Amniotic stem cell (primary cell): Measurements from ENCODE around the gene CTTN.

Experiments used
- DNase-seq: peaks from one replicate; lab custom pipeline; 2025; lab: John Stamatoyannopoulos, UW

Gene CTTN

GRCh38 chr11:70409871-70410270, 11.5 kb downstream of the CTTN start:
- no peak for DNase-seq

- DNase-seq: no peak
Measured at GRCh38 chr11:70410276-70411205, 12.2 kb downstream of the CTTN start.

GRCh38 chr11:70411713-70412452, 13.6 kb downstream of the CTTN start:
- DNase-seq: no peak

- DNase-seq: no peak
Measured at GRCh38 chr11:70413151-70413550, 14.8 kb downstream of the CTTN start.

GRCh38 chr11:70414341-70415100, 16.2 kb downstream of the CTTN start:
- no peak for DNase-seq

GRCh38 chr11:70415191-70415590, 16.9 kb downstream of the CTTN start:
- peak; percentile 88 for DNase-seq

- no peak for DNase-seq
Measured at GRCh38 chr11:70415642-70416395, 17.5 kb downstream of the CTTN start.

GRCh38 chr11:70416881-70417280, 18.6 kb downstream of the CTTN start:
- no peak for DNase-seq

- DNase-seq: no peak
Measured at GRCh38 chr11:70418130-70418529, 19.8 kb downstream of the CTTN start.

- no peak for DNase-seq
Measured at GRCh38 chr11:70419307-70420007, 21.1 kb downstream of the CTTN start.

GRCh38 chr11:70420008-70420464, 21.7 kb downstream of the CTTN start:
- no peak for DNase-seq

- no peak for DNase-seq
Measured at GRCh38 chr11:70420496-70420895, 22.2 kb downstream of the CTTN start.

GRCh38 chr11:70421123-70421522, 22.8 kb downstream of the CTTN start:
- no peak for DNase-seq

GRCh38 chr11:70422692-70423522, 24.6 kb downstream of the CTTN start:
- DNase-seq: no peak

- DNase-seq: no peak
Measured at GRCh38 chr11:70423523-70424505, 25.5 kb downstream of the CTTN start.

GRCh38 chr11:70424765-70425344, 26.5 kb downstream of the CTTN start:
- no peak for DNase-seq

GRCh38 chr11:70427436-70427835, 29.1 kb downstream of the CTTN start:
- no peak for DNase-seq

GRCh38 chr11:70428701-70429427, 30.5 kb downstream of the CTTN start:
- DNase-seq: no peak
